T-cell (primary cell): ENCODE results near the gene DSN1. TPM values are rescaled to one million over a fixed set of nuclear protein-coding genes. Genes with fewer than 3 reads are reported as not detected.
A peak's percentile ranks its signal among the peaks of the same experiment; 100 is the strongest.

ENCODE experiments used
- ATAC-seq, 4 experiments: fragments of 200-7000 bp in 3 of 4; fragments of 150-1000 bp in 1 of 4; cut with Tn5 transposase; replicated peaks in 1 of 4; 1 replicate in 3 of 4; 2 replicates in 1 of 4; pipeline ENCODE4 v1.10.0; 2021; ENCODE audit warnings: moderate library complexity in 3 of 4, mild to moderate bottlenecking in 2 of 4, moderate number of reproducible peaks in 1 of 4
- CTCF ChIA-PET, 2 donors: fragments of 300-600 bp; sonication (Branson Sonifier 250); formaldehyde crosslinking; loops; one replicate each; lab custom pipeline; 2022; ENCODE audit warnings: antibody characterized with exemption in 2 of 2; lab: Charles Lee
- POLR2A ChIA-PET, 2 donors: fragments of 300-600 bp; sonication (Branson Sonifier 250); formaldehyde crosslinking; loops; one replicate each; lab custom pipeline; 2022; ENCODE audit warnings: antibody characterized with exemption in 2 of 2; lab: Charles Lee
- DNase-seq, 35 experiments: peaks; one replicate each; pipeline versions ENCODE4 v3.0.0 to v3.0.0-alpha.2; 2013 to 2023
- H3K27ac ChIP-seq: one replicate; pipeline ENCODE4 v1.5.1; 2013; ENCODE audit warnings: low read length
- H3K27me3 ChIP-seq, 2 experiments: replicated peaks in 1 of 2; 1 replicate in 1 of 2; 2 replicates in 1 of 2; pipeline versions ENCODE4 v1.6.1 to v1.7.0; 2013; ENCODE audit warnings: low read length in 1 of 2, mixed read lengths in 1 of 2; ENCODE audit not compliant: control insufficient read depth in 2 of 2, insufficient read depth in 2 of 2; ENCODE audit errors: extremely low read depth in 1 of 2
- H3K36me3 ChIP-seq, 2 donors: 1 replicate in 1 of 2; 2 replicates in 1 of 2; pipeline versions ENCODE4 v1.6.1 to v1.7.0; 2013; ENCODE audit warnings: low read length in 1 of 2; ENCODE audit not compliant: control insufficient read depth in 2 of 2, insufficient read depth in 1 of 2; ENCODE audit errors: extremely low read depth in 1 of 2
- H3K4me1 ChIP-seq, 2 experiments: 1 replicate in 1 of 2; 2 replicates in 1 of 2; pipeline versions ENCODE4 v1.6.1 to v1.7.0; 2013; ENCODE audit warnings: low read length in 2 of 2, mixed read lengths in 1 of 2; ENCODE audit not compliant: insufficient read depth in 2 of 2, control insufficient read depth in 1 of 2; ENCODE audit errors: extremely low read depth in 1 of 2
- H3K4me3 ChIP-seq, 2 donors: 1 replicate in 1 of 2; 2 replicates in 1 of 2; pipeline versions ENCODE4 v1.5.1 to v1.7.0; 2013; ENCODE audit warnings: mild to moderate bottlenecking in 2 of 2, low read length in 1 of 2, moderate library complexity in 1 of 2; ENCODE audit not compliant: control insufficient read depth in 1 of 2; ENCODE audit errors: extremely low read depth in 1 of 2
- H3K9me3 ChIP-seq: 2 replicates; pipeline ENCODE4 v1.7.0; 2013
- H3K27ac Mint-ChIP-seq, 2 donors: one replicate each; pipeline ENCODE4 v1.8.0; 2020 to 2021; ENCODE audit warnings: mild to moderate bottlenecking in 2 of 2, mixed read lengths in 2 of 2
- H3K27me3 Mint-ChIP-seq, 2 donors: one replicate each; pipeline ENCODE4 v1.8.0; 2021 to 2022; ENCODE audit warnings: mixed read lengths in 2 of 2
- H3K36me3 Mint-ChIP-seq: one replicate; pipeline ENCODE4 v1.8.0; 2021; ENCODE audit warnings: mixed read lengths
- H3K4me1 Mint-ChIP-seq, 3 donors: one replicate each; pipeline ENCODE4 v1.8.0; 2020 to 2022; ENCODE audit warnings: mixed read lengths in 3 of 3, mild to moderate bottlenecking in 1 of 3
- H3K4me3 Mint-ChIP-seq, 3 donors: one replicate each; pipeline ENCODE4 v1.8.0; 2020 to 2022; ENCODE audit warnings: mild to moderate bottlenecking in 3 of 3, mixed read lengths in 3 of 3, moderate library complexity in 3 of 3
- H3K9me3 Mint-ChIP-seq, 3 donors: one replicate each; pipeline ENCODE4 v1.8.0; 2020 to 2022; ENCODE audit warnings: mixed read lengths in 3 of 3
- WGBS: methylation state at CpG from one replicate; pipeline ENCODE4 v1.1.5; 2013; ENCODE audit warnings: missing lambda C conversion rate; ENCODE audit not compliant: insufficient coverage; 5-methylcytosine and 5-hydroxymethylcytosine counted together
- total RNA-seq, 35 experiments: library from RNA in 6 of 35; stranded (reverse) in 6 of 35; fragments of 120-200 nt in 1 of 35; gene quantifications; one replicate each; pipeline versions ENCODE4 v1.2.1 to v1.2.4 and lab custom pipeline; 2013 to 2026

The DSN1 gene
- total RNA-seq, 5 donors from 2014 or later (not counting 1 experiment from before 2014, with no cell fraction given): 10.1 to 13.6 (median 11.1) TPM

- DNase-seq: no peak
- no peak overlapping the region for H3K27ac Mint-ChIP-seq
- Histone ChIP-seq H3K9me3 (no peaks in the 10 kb centered on the region), H3K36me3 (no peaks in the 10 kb centered on the region), H3K27me3 (no peaks in the 10 kb centered on the region), H3K4me1 (no peaks in the 10 kb centered on the region), H3K27ac (no peak overlapping the region), H3K4me3 (no peak overlapping the region)
- no peaks in the 10 kb centered on the region for H3K4me1 Mint-ChIP-seq
- no peak for ATAC-seq
- H3K27me3 Mint-ChIP-seq: no peaks in the 10 kb centered on the region
- WGBS: 81% methylated on average over 5 of the region's 9 CpGs
- ChIA-PET POLR2A (no interaction called here), CTCF (no interaction called here)
- H3K36me3 Mint-ChIP-seq: no peaks in the 10 kb centered on the region
- H3K9me3 Mint-ChIP-seq: no peaks in the 10 kb centered on the region
- no peak overlapping the region for H3K4me3 Mint-ChIP-seq
Observed at GRCh38 chr20:36784900-36785299, 11.3 kb upstream of the DSN1 start.

- POLR2A ChIA-PET: no interaction called here
- Mint-ChIP-seq H3K4me1 (no peaks in the 10 kb centered on the region), H3K27me3 (no peaks in the 10 kb centered on the region), H3K4me3 (no peak overlapping the region), H3K9me3 (no peaks in the 10 kb centered on the region), H3K27ac (no peak overlapping the region), H3K36me3 (no peaks in the 10 kb centered on the region)
- Histone ChIP-seq H3K9me3 (no peaks in the 10 kb centered on the region), H3K36me3 (no peaks in the 10 kb centered on the region), H3K27me3 (no peaks in the 10 kb centered on the region), H3K4me3 (no peak overlapping the region), H3K27ac (no peak overlapping the region), H3K4me1 (no peaks in the 10 kb centered on the region)
- CTCF ChIA-PET: no interaction called here
- no peak for DNase-seq
- WGBS: 91% methylated on average over 7 of the region's 7 CpGs
- no peak for ATAC-seq
Observed at GRCh38 chr20:36784116-36784515, 10.6 kb upstream of the DSN1 start.

GRCh38 chr20:36779656-36780025 is 6.1 kb upstream of the DSN1 start:
- no peaks in the 10 kb centered on the region for H3K9me3 ChIP-seq
- H3K4me1 Mint-ChIP-seq: peaks cover 0 to 5% (median 3%) of the 10 kb centered on the region in 3 donors
- H3K4me3 Mint-ChIP-seq: no peak overlapping the region
- H3K27ac Mint-ChIP-seq: no peak overlapping the region
- CTCF ChIA-PET: no interaction called here
- peaks cover 0 to 4% of the 10 kb centered on the region in 2 experiments for H3K4me1 ChIP-seq
- H3K4me3 ChIP-seq: no peak overlapping the region
- 87% methylated on average over 5 of the region's 6 CpGs for WGBS
- POLR2A ChIA-PET: no interaction called here
- H3K36me3 ChIP-seq: no peaks in the 10 kb centered on the region
- no peaks in the 10 kb centered on the region for H3K36me3 Mint-ChIP-seq
- no peak for DNase-seq
- no peak overlapping the region for H3K27ac ChIP-seq
- no peaks in the 10 kb centered on the region for H3K9me3 Mint-ChIP-seq
- ATAC-seq: no peak
- no peaks in the 10 kb centered on the region for H3K27me3 Mint-ChIP-seq
- peaks cover 0 to 4% of the 10 kb centered on the region in 2 experiments for H3K27me3 ChIP-seq

- Mint-ChIP-seq H3K4me3 (no peak overlapping the region), H3K27me3 (no peaks in the 10 kb centered on the region), H3K4me1 (peaks cover 3 to 5% (median 3%) of the 10 kb centered on the region in 3 donors), H3K9me3 (no peaks in the 10 kb centered on the region), H3K36me3 (no peaks in the 10 kb centered on the region), H3K27ac (no peak overlapping the region)
- ATAC-seq: no peak
- no peaks in the 10 kb centered on the region for H3K36me3 ChIP-seq
- peaks cover 0 to 10% of the 10 kb centered on the region in 2 experiments for H3K4me1 ChIP-seq
- WGBS: 44% methylated on average over 1 of the region's 3 CpGs
- H3K9me3 ChIP-seq: no peaks in the 10 kb centered on the region
- H3K27ac ChIP-seq: no peak overlapping the region
- no peak overlapping the region for H3K4me3 ChIP-seq
- H3K27me3 ChIP-seq: peaks cover 0 to 4% of the 10 kb centered on the region in 2 experiments
- ChIA-PET POLR2A (no interaction called here), CTCF (no interaction called here)
- DNase-seq: no peak
Observed at GRCh38 chr20:36778831-36779655, 5.5 kb upstream of the DSN1 start.

GRCh38 chr20:36777576-36777975 is 4.0 kb upstream of the DSN1 start:
- no peak overlapping the region for H3K27ac Mint-ChIP-seq
- POLR2A ChIA-PET: no interaction called here
- WGBS: 100% methylated on average over 2 of the region's 3 CpGs

GRCh38 chr20:36777167-36777566 is 3.6 kb upstream of the DSN1 start:
- Histone ChIP-seq H3K27ac (no peak overlapping the region), H3K4me3 (no peak overlapping the region), H3K36me3 (no peaks in the 10 kb centered on the region), H3K4me1 (peaks cover 2 to 21% of the 10 kb centered on the region in 2 experiments), H3K9me3 (no peaks in the 10 kb centered on the region), H3K27me3 (peaks cover 0 to 4% of the 10 kb centered on the region in 2 experiments)
- WGBS: no CpG with 5 or more reads among the region's 3 CpGs
- peaks cover 0 to 2% of the 10 kb centered on the region in 2 donors for H3K27me3 Mint-ChIP-seq
- H3K27ac Mint-ChIP-seq: no peak overlapping the region
- H3K9me3 Mint-ChIP-seq: no peaks in the 10 kb centered on the region
- H3K4me1 Mint-ChIP-seq: peaks cover 15 to 18% (median 16%) of the 10 kb centered on the region in 3 donors
- H3K36me3 Mint-ChIP-seq: peaks cover 2% of the 10 kb centered on the region
- POLR2A ChIA-PET: no interaction called here
- DNase-seq (peak in 1 of 35 experiments; percentile 11), ATAC-seq (no peak)
- H3K4me3 Mint-ChIP-seq: no peak overlapping the region
- CTCF ChIA-PET: interaction anchor here in 1 of 2 donors (0.6 kb wide), 1 partner anchor 300 kb away, joined by 9 read pairs; no protein-coding TSS in a partner anchor

More at GRCh38 chr20:36777576-36777975, 4.0 kb upstream of the DSN1 start:
- H3K27me3 Mint-ChIP-seq: peaks cover 0 to 2% of the 10 kb centered on the region in 2 donors
- H3K4me3 ChIP-seq: no peak overlapping the region
- H3K36me3 Mint-ChIP-seq: peaks cover 2% of the 10 kb centered on the region
- CTCF ChIA-PET: no interaction called here
- no peaks in the 10 kb centered on the region for H3K9me3 ChIP-seq
- H3K4me1 ChIP-seq: peaks cover 2 to 20% of the 10 kb centered on the region in 2 experiments
- H3K9me3 Mint-ChIP-seq: no peaks in the 10 kb centered on the region
- H3K27ac ChIP-seq: no peak overlapping the region
- H3K4me3 Mint-ChIP-seq: no peak overlapping the region
- no peak for ATAC-seq
- H3K27me3 ChIP-seq: peaks cover 0 to 4% of the 10 kb centered on the region in 2 experiments
- no peak for DNase-seq
- peaks cover 13 to 15% (median 15%) of the 10 kb centered on the region in 3 donors for H3K4me1 Mint-ChIP-seq
- H3K36me3 ChIP-seq: no peaks in the 10 kb centered on the region
